Skin epidermis (tissue), 12 donors: ENCODE measurements around the gene EML6.
A peak's percentile ranks its signal among the peaks of the same experiment; 100 is the strongest.

Source experiments
- H3K27ac ChIP-seq, 21 experiments: fragments of 200-600 bp; sonication (generic) in 11 of 21; one replicate each; pipeline ENCODE4 v1.5.0; 2020; ENCODE audit warnings: mild to moderate bottlenecking in 3 of 21, inconsistent platforms in 2 of 21, moderate library complexity in 2 of 21
- H3K4me3 ChIP-seq, 7 experiments: fragments of 200-600 bp; sonication (generic) in 2 of 7; one replicate each; pipeline ENCODE4 v1.5.0; 2020; ENCODE audit warnings: inconsistent platforms in 2 of 7, mild to moderate bottlenecking in 2 of 7, moderate library complexity in 1 of 7

EML6 gene

DNA sequence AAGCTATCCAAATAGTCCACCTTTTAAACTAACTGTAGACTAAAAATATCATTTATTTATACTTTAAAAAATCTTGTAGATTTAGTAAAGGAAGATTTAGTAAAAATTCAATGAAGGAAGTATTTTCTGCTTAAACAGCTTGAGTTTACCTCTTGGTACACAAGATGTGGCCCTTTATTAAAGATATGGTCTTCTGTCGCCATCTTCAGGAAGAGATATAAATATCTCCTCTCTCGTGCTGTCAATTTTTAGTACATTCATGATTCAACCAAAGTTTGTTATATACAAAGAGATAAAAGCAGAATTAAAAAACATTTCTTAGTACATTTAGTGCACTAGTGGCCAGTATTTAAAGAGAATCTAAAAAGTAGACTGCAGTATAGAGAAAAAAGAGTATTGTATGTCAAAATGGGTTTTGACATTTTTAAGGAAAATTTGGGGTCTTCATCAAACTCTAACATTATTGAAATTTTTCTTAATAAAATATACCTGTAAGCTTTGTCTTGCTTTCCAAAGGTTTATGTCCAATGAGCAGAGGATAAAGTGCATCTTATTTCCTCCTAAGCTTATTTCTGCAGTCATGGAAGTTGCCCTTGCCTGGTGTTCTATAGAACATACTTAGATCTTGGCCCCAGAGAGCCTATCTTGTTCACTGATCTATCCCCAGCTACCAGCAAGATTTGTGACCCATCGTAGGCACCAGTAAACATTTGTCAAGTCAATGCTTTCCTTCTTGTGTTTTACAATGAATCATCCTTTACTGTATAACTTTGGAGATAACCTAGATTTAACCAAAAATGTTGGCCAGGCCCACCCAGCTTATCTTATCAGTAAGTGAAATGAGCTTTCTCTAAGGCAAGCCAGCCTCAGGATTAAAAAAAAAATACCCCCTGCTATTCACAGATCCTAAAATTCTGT lies 18.5 kb upstream of the EML6 start:
- H3K4me3 ChIP-seq, result no peak overlapping the region
- no peak overlapping the region for H3K27ac ChIP-seq

DNA sequence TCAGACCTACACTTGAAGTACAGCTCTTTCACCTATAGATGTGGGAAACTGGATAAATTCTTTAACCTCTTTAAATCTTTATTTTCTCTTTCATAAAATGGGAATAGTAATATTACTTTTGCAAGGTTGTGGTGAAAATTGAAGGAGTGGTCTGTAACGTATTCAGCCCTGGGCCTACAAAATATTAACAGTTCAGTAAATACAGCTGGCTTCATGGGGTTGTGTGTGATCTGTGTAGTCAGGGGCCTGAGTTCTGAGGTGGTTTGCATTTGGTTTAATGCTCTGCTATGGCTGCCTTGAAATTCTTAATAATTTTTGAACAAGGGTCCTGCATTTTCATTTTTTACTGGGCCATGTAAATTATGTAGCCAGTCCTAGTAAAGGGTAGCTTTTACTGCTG lies 16.8 kb upstream of the EML6 start:
- no peak overlapping the region for H3K27ac ChIP-seq

DNA sequence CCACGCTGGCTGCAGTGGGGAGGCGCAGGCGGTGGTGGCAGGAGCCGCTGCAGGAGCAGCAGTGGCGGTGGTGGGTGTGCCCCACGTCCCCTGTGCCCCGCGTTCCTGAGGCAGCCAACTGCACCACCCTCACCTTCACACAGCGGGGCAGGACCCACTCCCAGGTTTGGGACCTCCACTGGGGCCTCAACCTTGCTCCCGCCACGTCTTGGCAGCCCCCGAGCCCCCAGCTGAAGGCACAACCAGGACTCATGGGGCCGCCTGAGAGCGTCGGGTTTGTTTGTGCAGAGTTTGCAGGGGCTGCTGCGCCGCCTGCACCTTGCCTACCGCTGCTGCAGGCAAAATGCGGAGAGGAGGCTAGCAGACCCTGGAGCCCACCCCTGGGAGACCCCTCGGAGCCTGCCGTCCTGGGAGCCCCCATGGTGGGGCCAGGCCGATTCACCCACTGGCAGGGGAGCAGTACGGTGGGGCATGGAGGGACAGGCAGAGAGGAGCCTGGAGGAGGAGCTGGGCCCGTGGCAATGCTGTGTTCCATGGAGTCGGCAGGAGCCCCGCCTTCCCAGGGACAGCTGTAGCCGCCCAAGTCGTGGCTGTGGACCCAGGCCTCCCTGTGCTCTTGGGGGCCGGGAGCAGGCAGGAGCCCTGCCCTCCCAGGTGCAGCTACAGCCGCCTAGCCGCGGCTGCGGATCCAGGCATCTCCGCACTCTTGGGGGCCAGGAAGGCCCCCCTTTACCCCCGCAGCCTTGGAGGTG lies 14.7 kb upstream of the EML6 start:
- Histone ChIP-seq H3K4me3 (peak overlapping the region; percentile 16 to 44 (median 36)), H3K27ac (peak overlapping the region in 18 of 21 experiments; percentile 10 to 81 (median 56))

More for the DNA sequence above, 16.8 kb upstream of the EML6 start:
- no peak overlapping the region for H3K4me3 ChIP-seq

DNA sequence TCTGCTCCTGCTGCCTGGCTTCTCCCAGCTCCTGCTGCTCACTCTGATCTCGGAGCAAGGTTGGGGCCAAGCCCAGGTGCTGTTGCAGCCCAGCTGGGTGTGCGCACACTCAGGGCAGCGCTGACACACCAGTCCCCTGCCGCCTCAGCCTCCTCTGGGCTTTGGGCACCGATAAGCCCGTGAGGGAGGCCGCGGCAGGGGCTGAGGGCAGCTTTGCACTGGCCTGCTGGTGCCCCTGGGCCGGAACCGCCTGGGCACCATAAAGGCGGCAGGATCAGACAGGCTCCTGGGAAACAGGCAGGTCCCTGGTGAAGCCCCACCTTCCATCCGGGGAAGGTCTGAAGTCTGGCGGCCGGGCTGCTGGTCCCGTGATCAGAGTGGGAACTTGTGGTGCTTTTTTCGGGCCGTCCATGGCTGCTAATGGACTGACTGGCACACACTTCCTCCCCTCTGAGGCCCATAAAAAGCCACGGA lies 14.1 kb upstream of the EML6 start:
- H3K4me3 ChIP-seq, result peak overlapping the region; percentile 16 to 44 (median 36)
- peak overlapping the region in 19 of 21 experiments; percentile 10 to 81 (median 55) for H3K27ac ChIP-seq

DNA sequence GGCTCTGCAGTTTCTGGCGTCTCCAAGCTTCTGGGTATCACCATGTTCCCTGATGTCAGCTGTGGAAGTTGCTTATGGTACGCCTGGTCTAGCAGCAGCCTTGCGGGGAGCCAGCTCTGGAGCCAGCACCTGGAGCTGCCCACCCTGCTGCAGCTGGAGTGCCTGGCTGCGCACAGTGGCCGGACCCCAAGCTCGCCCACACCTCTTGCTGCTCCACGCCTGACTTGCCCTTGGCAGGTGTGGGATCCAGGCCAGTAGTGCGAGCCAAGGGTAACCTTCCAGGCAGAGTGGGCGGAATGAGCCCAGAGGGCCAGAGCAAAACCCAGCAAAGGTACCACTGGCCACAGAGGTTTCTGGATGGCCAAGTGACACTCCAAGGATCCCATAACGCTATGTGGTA lies 13.2 kb upstream of the EML6 start:
- Histone ChIP-seq H3K4me3 (peak overlapping the region in 1 of 7 experiments; percentile 37), H3K27ac (peak overlapping the region in 1 of 21 experiments; percentile 26)

DNA sequence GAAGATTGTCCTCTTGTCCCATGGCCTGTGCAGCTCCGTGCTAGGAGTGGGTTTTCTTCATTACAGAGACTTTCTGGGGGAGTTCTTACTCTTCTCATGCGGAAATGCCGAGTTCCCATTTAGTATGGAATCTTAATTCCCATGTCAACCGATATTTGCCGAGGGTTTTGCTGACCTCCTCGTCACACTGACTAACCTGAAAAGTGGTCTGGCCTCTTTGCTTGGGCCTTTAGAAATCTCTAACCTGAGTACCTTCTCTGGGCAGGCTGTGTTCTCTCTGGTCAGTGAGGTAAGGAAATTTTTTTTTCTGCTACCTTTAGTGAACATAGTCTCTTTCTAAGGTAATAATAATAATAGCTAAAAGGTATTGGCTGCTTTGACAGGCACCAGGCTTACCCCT lies 10.9 kb upstream of the EML6 start:
- Histone ChIP-seq H3K27ac (no peak overlapping the region), H3K4me3 (no peak overlapping the region)

DNA sequence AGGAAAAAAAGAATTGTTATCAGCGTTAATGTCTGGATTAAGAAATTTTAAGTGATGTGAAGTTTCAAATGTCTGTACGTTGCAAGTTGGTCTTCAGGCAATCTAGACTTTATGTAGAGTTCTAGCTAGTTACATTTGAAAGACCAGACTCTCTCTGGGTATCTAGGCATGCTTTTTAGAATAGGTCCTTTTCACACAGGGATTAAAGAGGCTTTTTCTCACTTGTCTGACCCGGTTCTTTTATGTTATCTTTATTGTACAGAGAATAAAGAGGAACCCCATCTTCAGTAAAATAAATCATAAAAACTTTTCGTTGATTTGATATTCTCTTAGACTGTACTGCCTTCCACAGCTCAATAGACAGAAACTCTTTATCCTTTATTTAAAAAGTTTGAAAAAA lies 8.5 kb upstream of the EML6 start:
- no peak overlapping the region for H3K4me3 ChIP-seq
- H3K27ac ChIP-seq, result no peak overlapping the region

DNA sequence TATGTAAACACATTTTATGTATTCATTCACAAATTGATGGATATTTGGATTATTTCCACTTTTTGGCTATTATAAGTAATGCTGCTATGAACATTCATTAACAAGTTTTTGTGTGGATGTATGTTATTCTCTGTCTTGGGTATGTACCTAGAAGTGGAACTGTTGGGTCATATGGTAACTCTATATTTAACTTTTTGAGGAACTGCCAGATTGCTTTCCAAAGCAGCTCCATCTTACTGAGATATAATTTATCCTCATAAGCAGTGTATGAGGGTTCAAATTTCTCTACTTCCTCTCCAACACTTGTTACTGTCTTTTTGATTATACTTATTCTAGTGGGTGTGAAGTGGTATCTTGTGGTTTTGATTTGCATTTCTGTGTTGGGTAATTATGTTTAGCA lies 7.1 kb upstream of the EML6 start:
- Histone ChIP-seq H3K4me3 (no peak overlapping the region), H3K27ac (no peak overlapping the region)

DNA sequence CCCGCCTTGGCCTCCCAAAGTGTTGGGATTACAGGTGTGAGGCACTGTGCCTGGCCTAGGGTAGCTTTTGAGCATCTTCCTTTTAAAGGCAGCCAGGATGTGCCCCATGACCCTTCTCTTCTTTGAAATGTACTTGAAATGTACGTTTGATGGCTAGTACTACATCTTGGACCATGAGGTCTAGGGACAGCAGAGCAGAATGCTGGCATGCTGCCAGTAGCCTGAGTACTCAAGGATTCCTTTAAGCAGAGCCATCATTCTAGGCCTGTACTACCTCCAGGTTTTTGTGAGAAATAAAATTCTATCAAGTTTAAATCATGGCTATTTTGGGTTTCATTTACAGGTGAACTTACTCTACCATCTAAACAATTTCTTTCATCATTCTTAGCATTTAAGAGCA lies 2.9 kb upstream of the EML6 start:
- Histone ChIP-seq H3K27ac (no peak overlapping the region), H3K4me3 (no peak overlapping the region)

DNA sequence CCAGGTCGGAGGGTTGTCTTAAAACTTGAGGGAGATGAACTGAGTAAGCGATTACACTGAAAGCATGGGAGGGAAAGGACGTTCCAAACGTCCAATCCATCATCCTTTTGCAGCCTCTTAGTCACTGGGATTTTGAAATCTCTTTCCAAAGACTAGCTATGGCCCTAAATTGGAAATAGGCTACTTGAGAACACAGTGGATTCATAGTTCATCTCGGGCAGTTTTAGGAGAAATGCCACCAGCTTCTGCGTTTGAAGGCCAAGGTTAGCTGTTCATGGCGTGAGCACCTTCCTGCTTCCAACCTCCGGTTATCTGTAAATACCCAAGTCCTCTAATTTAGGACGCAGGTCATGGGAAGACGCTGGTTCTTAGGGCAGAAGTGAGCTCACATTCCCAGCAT lies 821 bp upstream of the EML6 start:
- peak overlapping the region; percentile 14 to 81 (median 62) for H3K27ac ChIP-seq
- peak overlapping the region; percentile 64 to 90 (median 71) for H3K4me3 ChIP-seq

DNA sequence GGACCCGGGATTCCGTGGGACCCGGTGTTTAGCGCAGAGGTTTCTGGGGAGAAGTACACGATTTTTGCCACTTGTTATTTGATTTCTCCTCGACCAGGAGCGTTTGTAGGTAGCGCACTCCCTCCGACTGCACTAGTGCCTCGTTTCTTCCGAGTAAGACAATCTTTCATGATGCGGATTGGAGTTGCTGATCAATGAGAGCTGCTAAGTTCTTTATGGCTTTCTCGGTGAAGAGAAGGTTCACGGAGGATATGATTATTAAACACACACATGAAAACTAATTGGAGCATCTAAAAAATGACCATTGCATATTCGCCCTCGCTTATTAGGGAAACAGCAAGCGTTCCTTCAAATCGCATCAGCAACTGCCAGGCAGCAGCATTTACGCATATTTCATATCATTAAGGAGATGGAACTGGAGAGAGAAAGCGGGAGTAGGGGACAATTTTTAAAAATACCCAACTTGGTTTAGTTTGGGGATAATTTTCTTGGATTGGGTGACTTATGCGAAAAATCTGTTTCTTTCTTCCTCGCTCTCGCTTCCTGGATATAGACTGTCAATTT lies 616 bp downstream of the EML6 start:
- Histone ChIP-seq H3K4me3 (peak overlapping the region; percentile 64 to 90 (median 71)), H3K27ac (peak overlapping the region in 15 of 21 experiments; percentile 36 to 84 (median 66))

DNA sequence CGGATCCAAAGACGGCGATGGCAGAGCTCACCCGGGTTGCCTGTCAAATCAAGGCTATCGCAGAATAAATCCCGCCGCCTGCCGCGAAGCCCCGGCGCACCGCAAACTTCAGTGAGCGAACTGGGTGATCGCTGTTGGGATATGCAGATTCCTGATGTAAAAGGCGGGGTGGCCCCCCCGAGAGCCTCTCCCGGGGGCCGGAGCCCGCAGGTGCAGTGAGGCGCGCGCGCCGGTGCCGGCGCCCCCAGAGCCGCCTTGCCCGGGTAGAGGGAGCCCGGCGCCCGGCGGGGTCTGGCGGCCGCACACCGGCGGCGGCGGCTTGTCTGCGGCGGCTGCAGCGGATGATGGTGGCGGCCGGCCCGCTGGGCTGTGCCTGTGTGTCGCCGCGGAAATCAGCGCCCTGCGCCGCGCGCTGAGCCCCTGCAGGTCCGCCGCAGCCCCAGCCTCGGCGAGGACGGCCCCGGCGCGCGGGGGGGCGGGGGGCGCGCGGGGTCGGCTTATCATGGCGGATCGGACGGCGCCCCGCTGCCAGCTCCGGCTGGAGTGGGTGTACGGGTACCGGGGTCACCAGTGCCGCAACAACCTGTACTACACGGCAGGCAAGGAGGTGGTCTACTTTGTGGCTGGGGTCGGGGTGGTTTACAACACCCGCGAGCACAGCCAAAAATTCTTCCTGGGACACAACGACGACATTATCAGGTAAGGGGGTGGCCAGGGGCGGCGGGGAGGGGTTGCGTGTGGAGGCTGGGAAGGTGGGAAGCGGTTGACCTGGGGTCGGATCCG lies 1.3 kb downstream of the EML6 start:
- Histone ChIP-seq H3K27ac (no peak overlapping the region), H3K4me3 (peak overlapping the region; percentile 64 to 90 (median 71))

DNA sequence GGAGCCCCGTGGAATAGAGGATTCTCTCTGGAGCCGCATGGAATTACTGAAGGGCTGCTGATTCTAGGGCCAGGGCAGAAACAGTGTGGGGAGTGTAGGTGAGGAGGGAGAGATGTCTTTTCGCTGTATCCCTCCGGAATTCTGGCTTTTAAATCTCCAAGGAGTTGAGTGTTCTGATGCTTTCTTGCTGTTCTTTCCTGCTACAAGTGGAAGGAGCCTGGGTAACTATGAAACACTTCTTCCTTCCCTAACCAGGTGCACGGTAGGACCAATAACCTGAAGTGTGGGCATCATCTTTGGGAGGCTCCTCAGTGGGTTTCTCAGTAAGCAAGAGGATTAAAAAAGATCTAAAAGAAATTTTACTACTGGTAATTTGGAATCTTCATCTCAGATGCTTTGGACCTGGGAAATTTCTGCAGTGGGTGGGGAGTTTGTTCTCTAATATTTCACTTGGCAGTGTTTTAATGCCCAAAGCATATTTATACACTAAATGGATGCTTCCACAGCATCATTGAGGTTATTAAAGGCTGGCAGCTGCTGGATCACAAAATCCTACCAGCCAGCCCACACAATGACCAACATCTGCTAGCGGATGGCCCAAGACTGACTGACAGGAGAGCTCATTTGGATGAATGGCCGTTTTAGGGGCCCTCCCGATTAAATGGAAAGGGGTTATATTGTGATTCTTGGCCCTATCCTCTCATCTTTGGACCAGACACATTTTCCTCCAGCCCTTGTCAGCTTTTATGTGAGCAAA lies 2.1 kb downstream of the EML6 start:
- H3K27ac ChIP-seq, result no peak overlapping the region
- H3K4me3 ChIP-seq, result peak overlapping the region in 5 of 7 experiments; percentile 64 to 90 (median 71)

DNA sequence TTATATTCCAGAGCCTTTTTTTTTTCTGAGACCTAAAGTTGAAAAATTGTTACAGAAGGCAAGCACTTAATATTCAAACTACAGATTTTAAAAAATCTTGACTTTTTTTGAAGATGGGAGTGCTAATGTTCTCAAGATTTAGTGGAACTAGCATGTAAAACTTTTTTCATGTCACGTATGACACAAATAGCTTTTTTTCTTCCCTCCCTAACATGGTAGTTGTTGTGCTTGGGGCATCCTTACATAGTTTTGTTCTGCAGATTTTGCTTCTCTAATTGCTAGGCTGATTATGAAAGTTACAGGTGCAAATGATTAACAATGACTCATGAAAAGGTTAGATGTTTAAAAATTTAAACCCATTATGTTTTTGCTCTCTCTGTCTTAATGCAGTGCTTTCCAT lies 3.0 kb downstream of the EML6 start:
- H3K27ac ChIP-seq, result no peak overlapping the region
- no peak overlapping the region for H3K4me3 ChIP-seq

DNA sequence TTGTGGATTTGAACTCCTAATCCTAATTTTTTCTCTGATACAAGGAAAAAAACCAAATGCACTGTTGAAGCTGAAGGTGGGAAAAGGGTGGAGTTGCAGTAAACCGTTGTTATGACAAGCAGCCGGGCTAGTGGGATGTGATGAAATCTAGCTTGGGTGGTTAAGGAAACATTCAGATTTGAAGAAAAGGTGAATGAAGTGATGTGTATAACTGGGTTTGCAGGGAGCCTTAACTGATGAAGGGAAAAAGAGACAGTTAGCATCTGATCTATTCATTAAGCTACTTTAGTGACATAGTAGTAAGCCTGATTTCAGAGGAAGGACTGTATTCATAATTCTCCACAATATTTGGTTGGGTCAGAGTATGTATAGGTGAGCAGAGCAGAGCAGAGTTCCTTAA lies 3.5 kb downstream of the EML6 start:
- Histone ChIP-seq H3K4me3 (no peak overlapping the region), H3K27ac (no peak overlapping the region)

DNA sequence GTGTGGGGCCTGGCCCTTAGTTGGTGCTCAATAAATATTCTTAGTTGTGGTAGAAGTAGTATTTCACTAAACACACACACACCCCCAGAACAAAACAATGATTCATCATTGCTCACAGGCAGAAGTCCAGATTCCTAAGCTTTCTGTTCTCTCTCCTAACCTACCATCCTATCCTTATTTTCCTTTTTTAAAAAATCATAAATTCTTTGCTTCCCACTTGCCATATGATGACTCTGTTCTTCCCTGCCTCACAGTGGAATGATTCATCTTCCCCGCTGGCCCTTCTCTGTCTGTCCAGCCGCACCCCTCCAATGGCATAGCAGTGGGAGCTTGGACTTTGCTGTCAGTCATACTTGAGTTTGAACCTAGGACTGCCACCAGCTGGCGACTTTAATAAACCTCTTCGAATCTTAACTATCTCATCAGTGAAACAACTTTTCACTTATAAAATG lies 5.2 kb downstream of the EML6 start:
- Histone ChIP-seq H3K4me3 (no peak overlapping the region), H3K27ac (no peak overlapping the region)

DNA sequence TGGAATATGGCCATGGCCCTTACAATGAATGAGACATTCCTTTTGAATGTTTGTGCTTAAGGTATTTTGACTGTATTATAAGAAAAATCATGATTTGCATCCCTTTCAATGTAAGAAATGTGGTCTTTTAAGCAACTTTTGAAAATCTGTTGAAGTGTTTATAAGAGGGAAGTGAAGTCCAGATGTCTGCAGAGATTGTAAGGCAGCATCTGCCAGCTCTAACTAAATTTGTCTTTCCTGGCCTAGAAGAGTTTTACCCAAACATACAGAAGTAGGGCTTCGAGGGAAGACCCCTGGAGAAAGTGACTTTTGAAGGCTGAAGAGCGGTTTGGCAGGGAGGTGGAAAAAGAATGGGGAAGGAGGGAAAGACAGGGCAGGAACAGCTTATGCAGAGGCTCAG lies 12.2 kb downstream of the EML6 start:
- H3K4me3 ChIP-seq, result no peak overlapping the region
- H3K27ac ChIP-seq, result no peak overlapping the region

DNA sequence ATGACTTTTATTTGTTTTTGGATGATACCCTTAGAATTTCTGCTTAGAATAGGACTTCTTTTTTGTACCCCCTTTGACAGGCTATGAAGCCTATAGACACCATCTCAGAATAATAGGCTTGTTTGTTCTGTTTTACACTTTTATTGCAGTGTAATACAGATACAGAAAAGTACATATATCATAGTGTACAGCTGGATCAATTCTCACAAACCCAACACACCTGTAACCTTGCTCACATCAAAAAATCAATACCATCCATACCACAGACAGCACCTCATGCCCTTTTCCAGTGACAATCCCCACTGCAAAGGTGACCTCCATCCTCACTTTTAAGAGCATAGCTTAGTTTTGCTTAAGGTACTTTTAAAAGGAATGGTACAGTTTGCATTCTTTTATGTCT lies 14.8 kb downstream of the EML6 start:
- Histone ChIP-seq H3K4me3 (no peak overlapping the region), H3K27ac (no peak overlapping the region)

DNA sequence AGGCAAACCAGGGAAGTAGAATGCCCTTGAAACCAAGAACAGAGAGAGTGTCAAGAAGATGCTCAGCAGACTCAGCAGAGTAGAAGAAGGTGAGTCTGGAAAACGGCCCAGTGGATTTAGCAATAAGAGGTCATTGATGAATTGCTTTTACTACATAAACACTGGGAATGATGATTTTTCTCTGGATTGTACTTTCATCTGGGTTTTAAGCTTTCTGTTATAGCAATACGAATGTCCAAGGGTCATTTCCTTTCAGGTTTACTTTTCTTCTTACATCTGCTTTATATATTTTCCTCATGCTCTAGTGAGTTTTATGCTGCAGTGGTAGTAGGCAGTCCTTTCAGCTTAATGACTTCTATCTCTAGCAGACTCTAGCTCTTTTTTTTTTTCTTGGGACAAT lies 16.9 kb downstream of the EML6 start:
- Histone ChIP-seq H3K4me3 (no peak overlapping the region), H3K27ac (no peak overlapping the region)
